ENCODE measurements around the gene ASH1L. TPM values are rescaled to one million over a fixed set of nuclear protein-coding genes. Genes with fewer than 3 reads are reported as not detected.
"Not testable (repeated sequence)": the region's sequence is repeated elsewhere in the genome, so short reads cannot be mapped to it uniquely, and the experiment has no call there.

Gene ASH1L
- polyA plus RNA-seq, 4 donors: 3.5 to 30.9 (median 6.5) TPM

DNA sequence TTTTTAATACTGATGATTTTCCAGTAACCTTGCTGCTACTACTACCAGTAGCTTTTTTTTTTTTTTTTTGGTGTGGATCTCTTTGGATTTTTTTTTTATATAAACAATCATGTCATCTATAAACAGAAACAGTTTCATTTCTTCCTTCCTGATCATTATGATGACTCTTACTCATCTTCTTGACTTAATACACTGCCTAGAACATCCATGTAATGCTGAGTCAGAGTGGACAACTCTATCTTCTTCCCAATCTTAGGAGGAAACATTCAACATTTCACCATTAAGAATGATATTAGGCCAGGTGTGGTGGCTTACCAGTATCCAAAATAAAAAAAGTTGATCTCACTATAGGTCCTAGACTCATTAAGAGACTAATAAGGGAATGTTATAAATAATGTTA, 172.8 kb downstream of the ASH1L start:
- Histone ChIP-seq H3K27me3 (ENCODE audit: control insufficient read depth in 3 of 3, insufficient read depth in 3 of 3, low read length in 3 of 3) (no peaks in the 10 kb centered on the region), H3K4me3 (ENCODE audit: low read depth in 1 of 3, low read length in 3 of 3) (no peak overlapping the region), H3K36me3 (ENCODE audit: control insufficient read depth in 3 of 3, insufficient read depth in 2 of 3, low read depth in 1 of 3, low read length in 3 of 3) (peaks cover under 1 to 47% (median 8%) of the 10 kb centered on the region in 3 donors), H3K9me3 (ENCODE audit: control insufficient read depth in 2 of 2, insufficient read depth in 1 of 2, low read depth in 1 of 2, low read length in 1 of 2) (peaks cover 0 to 18% of the 10 kb centered on the region in 2 donors), H3K4me1 (ENCODE audit: control insufficient read depth in 3 of 3, insufficient read depth in 2 of 3, low read depth in 1 of 3, low read length in 2 of 3) (no peaks in the 10 kb centered on the region), H3K27ac (ENCODE audit: low read depth in 1 of 3, low read length in 2 of 3) (no peak overlapping the region)
- FAIRE-seq (no peak), DNase-seq (no peak)

DNA sequence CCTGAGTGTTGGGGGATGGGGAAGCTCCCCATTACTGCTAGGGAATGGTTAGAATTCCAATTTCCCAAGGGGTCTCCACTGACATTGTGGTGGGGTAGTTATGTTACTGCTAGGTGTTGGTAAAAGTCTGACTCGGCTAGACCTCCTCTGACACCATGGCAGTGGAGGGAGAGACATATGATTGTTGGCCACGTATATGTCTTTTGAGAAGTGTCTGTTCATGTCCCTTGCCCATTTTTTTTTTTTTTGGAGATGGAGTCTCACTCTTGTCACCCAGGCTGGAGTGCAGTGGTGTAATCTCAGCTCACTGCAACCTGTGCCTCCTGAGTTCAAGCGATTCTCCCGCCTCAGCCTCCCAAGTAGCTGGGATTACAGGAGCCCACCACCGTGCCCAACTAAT, 176.8 kb downstream of the ASH1L start:
- H3K4me1 ChIP-seq (ENCODE audit: control insufficient read depth in 3 of 3, insufficient read depth in 2 of 3, low read depth in 1 of 3, low read length in 2 of 3); DNase-seq; H3K9me3 ChIP-seq (ENCODE audit: control insufficient read depth in 2 of 2, insufficient read depth in 1 of 2, low read depth in 1 of 2, low read length in 1 of 2); H3K27me3 ChIP-seq (ENCODE audit: control insufficient read depth in 3 of 3, insufficient read depth in 3 of 3, low read length in 3 of 3); FAIRE-seq; H3K27ac ChIP-seq (ENCODE audit: low read depth in 1 of 3, low read length in 2 of 3); H3K4me3 ChIP-seq (ENCODE audit: low read depth in 1 of 3, low read length in 3 of 3): not testable (repeated sequence)
- WGBS, 3 donors: 91 to 97% (median 96%) methylated on average over 5 of the region's 5 CpGs
- peaks cover 0 to 41% (median 3%) of the 10 kb centered on the region in 3 donors for H3K36me3 ChIP-seq (ENCODE audit: control insufficient read depth in 3 of 3, insufficient read depth in 2 of 3, low read depth in 1 of 3, low read length in 3 of 3)

DNA sequence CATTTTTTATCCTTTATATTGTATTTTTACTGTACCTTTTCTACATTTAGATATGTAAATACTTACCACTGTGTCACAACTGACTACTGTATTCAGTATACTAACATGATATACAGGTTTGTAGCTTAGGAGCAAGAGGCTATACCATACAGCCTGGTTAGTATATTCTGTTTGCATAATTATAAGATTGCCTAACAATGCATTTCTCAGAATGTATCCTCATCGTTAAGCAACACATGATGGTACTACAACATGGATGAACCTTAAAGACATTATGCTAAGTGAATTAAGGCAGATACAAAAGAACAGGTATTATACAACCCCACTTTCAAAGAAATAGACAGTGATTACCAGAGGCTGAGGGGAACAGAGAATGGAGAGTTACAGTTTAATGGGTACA, 179.2 kb downstream of the ASH1L start:
- FAIRE-seq: no peak

DNA sequence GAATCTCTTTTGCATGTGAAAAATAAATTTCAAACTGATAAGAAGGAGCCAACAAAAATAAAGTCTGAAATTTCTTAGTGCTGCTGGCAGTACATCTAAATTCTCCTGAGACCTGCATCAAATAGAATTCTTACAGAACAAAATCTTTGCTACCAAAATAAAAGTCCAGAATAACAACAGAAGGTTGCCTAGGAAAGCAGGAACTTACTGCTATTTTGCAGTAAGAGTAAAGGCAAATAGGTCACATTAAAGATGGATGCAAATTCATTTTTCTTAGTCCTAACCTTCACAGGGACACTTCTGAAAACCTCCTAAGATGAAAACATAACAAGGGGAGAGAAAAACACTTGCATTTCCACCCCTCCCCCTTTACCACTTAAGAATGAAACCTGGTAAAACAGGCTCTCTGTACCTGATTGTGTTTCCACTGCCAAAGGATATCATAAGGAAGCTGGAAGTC, 182.9 kb downstream of the ASH1L start:
- Histone ChIP-seq H3K27me3 (ENCODE audit: control insufficient read depth in 3 of 3, insufficient read depth in 3 of 3, low read length in 3 of 3) (no peaks in the 10 kb centered on the region), H3K27ac (ENCODE audit: low read depth in 1 of 3, low read length in 2 of 3) (no peak overlapping the region), H3K36me3 (ENCODE audit: control insufficient read depth in 3 of 3, insufficient read depth in 2 of 3, low read depth in 1 of 3, low read length in 3 of 3) (peaks cover 5 to 38% (median 8%) of the 10 kb centered on the region in 3 donors), H3K4me3 (ENCODE audit: low read depth in 1 of 3, low read length in 3 of 3) (no peak overlapping the region), H3K4me1 (ENCODE audit: control insufficient read depth in 3 of 3, insufficient read depth in 2 of 3, low read depth in 1 of 3, low read length in 2 of 3) (no peaks in the 10 kb centered on the region), H3K9me3 (ENCODE audit: control insufficient read depth in 2 of 2, insufficient read depth in 1 of 2, low read depth in 1 of 2, low read length in 1 of 2) (no peaks in the 10 kb centered on the region)
- DNase-seq: peak in 1 of 2 donors; percentile 8
- FAIRE-seq: no peak

More for the DNA sequence above, 179.2 kb downstream of the ASH1L start:
- Histone ChIP-seq H3K4me3 (ENCODE audit: low read depth in 1 of 3, low read length in 3 of 3) (no peak overlapping the region), H3K4me1 (ENCODE audit: control insufficient read depth in 3 of 3, insufficient read depth in 2 of 3, low read depth in 1 of 3, low read length in 2 of 3) (no peaks in the 10 kb centered on the region), H3K27ac (ENCODE audit: low read depth in 1 of 3, low read length in 2 of 3) (no peak overlapping the region), H3K27me3 (ENCODE audit: control insufficient read depth in 3 of 3, insufficient read depth in 3 of 3, low read length in 3 of 3) (no peaks in the 10 kb centered on the region), H3K9me3 (ENCODE audit: control insufficient read depth in 2 of 2, insufficient read depth in 1 of 2, low read depth in 1 of 2, low read length in 1 of 2) (peaks cover 0 to 9% of the 10 kb centered on the region in 2 donors), H3K36me3 (ENCODE audit: control insufficient read depth in 3 of 3, insufficient read depth in 2 of 3, low read depth in 1 of 3, low read length in 3 of 3) (peaks cover 0 to 32% (median 8%) of the 10 kb centered on the region in 3 donors)
- no peak for DNase-seq
- WGBS, 3 donors: 91 to 96% (median 92%) methylated on average over 1 of the region's 1 CpG

DNA sequence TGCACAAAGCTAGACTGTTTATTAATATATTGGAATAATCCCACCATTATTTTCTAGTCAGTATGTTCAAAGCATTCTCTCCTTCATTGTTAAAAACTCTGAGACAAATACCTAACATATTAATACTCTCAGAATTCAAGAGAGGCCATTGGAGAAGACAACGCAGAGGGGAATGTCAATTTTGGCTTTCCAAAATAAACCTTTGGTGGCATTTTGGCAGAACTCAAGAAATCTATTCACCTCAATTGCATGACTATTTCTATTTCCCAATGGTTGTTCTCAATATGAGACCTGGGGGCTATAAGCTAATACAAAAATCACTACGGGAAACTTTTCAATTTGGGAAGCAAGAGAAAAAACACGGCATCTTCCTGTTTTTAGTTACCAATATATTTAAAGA, 183.4 kb downstream of the ASH1L start:
- 72 to 90% (median 90%) methylated on average over 3 of the region's 3 CpGs for WGBS, 3 donors

DNA sequence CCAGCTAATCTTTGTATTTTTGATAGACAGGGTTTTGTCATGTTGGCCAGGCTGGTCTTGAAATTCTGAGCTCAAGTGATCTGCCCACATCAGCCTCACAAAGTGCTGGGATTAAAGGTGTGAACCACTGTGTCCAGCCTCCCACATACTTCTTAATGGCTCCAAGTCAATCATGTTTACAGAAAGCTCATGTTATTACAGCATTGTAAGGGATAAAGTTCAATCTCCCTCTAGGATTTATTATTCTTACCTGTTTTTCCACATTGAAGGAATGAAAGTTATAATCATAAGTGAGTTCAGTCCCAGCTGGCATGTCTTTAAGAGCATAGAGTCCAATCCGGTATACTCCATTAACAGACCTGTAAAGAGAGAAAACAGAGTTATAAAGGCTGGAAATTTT, 202.6 kb downstream of the ASH1L start:
- FAIRE-seq: no peak
- 23 to 68% (median 46%) methylated on average over 1 of the region's 1 CpG for WGBS, 3 donors
- Histone ChIP-seq H3K36me3 (ENCODE audit: control insufficient read depth in 3 of 3, insufficient read depth in 2 of 3, low read depth in 1 of 3, low read length in 3 of 3) (peaks cover 7 to 65% (median 14%) of the 10 kb centered on the region in 3 donors), H3K4me3 (ENCODE audit: low read depth in 1 of 3, low read length in 3 of 3) (no peak overlapping the region), H3K4me1 (ENCODE audit: control insufficient read depth in 3 of 3, insufficient read depth in 2 of 3, low read depth in 1 of 3, low read length in 2 of 3) (no peaks in the 10 kb centered on the region), H3K9me3 (ENCODE audit: control insufficient read depth in 2 of 2, insufficient read depth in 1 of 2, low read depth in 1 of 2, low read length in 1 of 2) (no peaks in the 10 kb centered on the region), H3K27ac (ENCODE audit: low read depth in 1 of 3, low read length in 2 of 3) (no peak overlapping the region), H3K27me3 (ENCODE audit: control insufficient read depth in 3 of 3, insufficient read depth in 3 of 3, low read length in 3 of 3) (no peaks in the 10 kb centered on the region)
- DNase-seq: peak in 1 of 2 donors; percentile 23

More for the DNA sequence above, 183.4 kb downstream of the ASH1L start:
- Histone ChIP-seq H3K4me3 (ENCODE audit: low read depth in 1 of 3, low read length in 3 of 3) (no peak overlapping the region), H3K4me1 (ENCODE audit: control insufficient read depth in 3 of 3, insufficient read depth in 2 of 3, low read depth in 1 of 3, low read length in 2 of 3) (no peaks in the 10 kb centered on the region), H3K36me3 (ENCODE audit: control insufficient read depth in 3 of 3, insufficient read depth in 2 of 3, low read depth in 1 of 3, low read length in 3 of 3) (peaks cover 7 to 39% (median 11%) of the 10 kb centered on the region in 3 donors), H3K27me3 (ENCODE audit: control insufficient read depth in 3 of 3, insufficient read depth in 3 of 3, low read length in 3 of 3) (no peaks in the 10 kb centered on the region), H3K9me3 (ENCODE audit: control insufficient read depth in 2 of 2, insufficient read depth in 1 of 2, low read depth in 1 of 2, low read length in 1 of 2) (no peaks in the 10 kb centered on the region), H3K27ac (ENCODE audit: low read depth in 1 of 3, low read length in 2 of 3) (no peak overlapping the region)
- DNase-seq (no peak), FAIRE-seq (no peak)

DNA sequence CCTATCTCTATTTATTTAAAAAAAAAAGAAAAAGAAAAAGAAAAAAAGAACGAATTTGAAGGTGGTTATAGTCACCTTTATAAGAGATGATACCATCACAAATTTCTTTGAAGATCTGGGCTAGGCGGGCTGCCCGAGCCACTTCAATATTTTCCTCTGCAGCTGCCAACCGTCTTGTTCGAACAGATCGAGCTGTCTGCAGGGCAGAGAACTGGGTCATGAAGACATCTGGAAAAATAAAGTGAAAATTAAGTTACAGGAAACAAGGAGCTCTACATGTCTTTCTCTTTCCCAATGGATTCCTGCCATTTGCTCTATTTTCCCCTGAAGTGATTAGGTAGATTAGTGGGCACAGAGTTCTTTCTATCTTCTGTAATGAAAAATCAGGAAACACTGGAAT, 210.0 kb downstream of the ASH1L start:
- H3K27ac ChIP-seq (ENCODE audit: low read depth in 1 of 3, low read length in 2 of 3): no peak overlapping the region
- DNase-seq (no peak), FAIRE-seq (no peak)
- H3K27me3 ChIP-seq (ENCODE audit: control insufficient read depth in 3 of 3, insufficient read depth in 3 of 3, low read length in 3 of 3): no peaks in the 10 kb centered on the region
- 90 to 94% (median 90%) methylated on average over 6 of the region's 6 CpGs for WGBS, 3 donors
- no peaks in the 10 kb centered on the region for H3K9me3 ChIP-seq (ENCODE audit: control insufficient read depth in 2 of 2, insufficient read depth in 1 of 2, low read depth in 1 of 2, low read length in 1 of 2)
- no peak overlapping the region for H3K4me3 ChIP-seq (ENCODE audit: low read depth in 1 of 3, low read length in 3 of 3)
- no peaks in the 10 kb centered on the region for H3K4me1 ChIP-seq (ENCODE audit: control insufficient read depth in 3 of 3, insufficient read depth in 2 of 3, low read depth in 1 of 3, low read length in 2 of 3)
- peaks cover 13 to 53% (median 27%) of the 10 kb centered on the region in 3 donors for H3K36me3 ChIP-seq (ENCODE audit: control insufficient read depth in 3 of 3, insufficient read depth in 2 of 3, low read depth in 1 of 3, low read length in 3 of 3)

DNA sequence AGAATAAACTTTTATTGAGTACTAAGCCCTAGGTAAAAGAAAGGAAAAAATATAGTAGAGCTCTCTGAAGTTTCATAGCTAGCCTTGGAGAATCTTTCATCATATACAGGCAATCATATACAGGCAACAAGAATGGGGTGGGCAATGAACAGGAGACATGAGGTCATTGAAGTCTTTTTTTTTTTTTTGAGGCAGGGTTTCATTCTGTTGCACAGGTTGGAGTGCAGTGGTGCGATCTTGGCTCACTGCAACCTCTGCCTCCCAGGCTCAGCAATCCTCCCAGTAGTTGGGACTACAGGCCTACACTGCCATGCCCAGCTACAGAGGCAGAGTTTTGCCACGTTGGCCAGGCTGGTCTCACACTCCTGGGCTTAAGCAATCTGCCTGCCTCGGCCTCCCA, 219.8 kb downstream of the ASH1L start:
- no peak overlapping the region for H3K4me3 ChIP-seq (ENCODE audit: low read depth in 1 of 3, low read length in 3 of 3)
- DNase-seq (no peak), FAIRE-seq (no peak)
- H3K9me3 ChIP-seq (ENCODE audit: control insufficient read depth in 2 of 2, insufficient read depth in 1 of 2, low read depth in 1 of 2, low read length in 1 of 2): no peaks in the 10 kb centered on the region
- no peaks in the 10 kb centered on the region for H3K4me1 ChIP-seq (ENCODE audit: control insufficient read depth in 3 of 3, insufficient read depth in 2 of 3, low read depth in 1 of 3, low read length in 2 of 3)
- peaks cover 17 to 47% (median 19%) of the 10 kb centered on the region in 3 donors for H3K36me3 ChIP-seq (ENCODE audit: control insufficient read depth in 3 of 3, insufficient read depth in 2 of 3, low read depth in 1 of 3, low read length in 3 of 3)
- 93 to 100% (median 93%) methylated on average over 3 of the region's 3 CpGs for WGBS, 3 donors
- no peak overlapping the region for H3K27ac ChIP-seq (ENCODE audit: low read depth in 1 of 3, low read length in 2 of 3)
- no peaks in the 10 kb centered on the region for H3K27me3 ChIP-seq (ENCODE audit: control insufficient read depth in 3 of 3, insufficient read depth in 3 of 3, low read length in 3 of 3)

DNA sequence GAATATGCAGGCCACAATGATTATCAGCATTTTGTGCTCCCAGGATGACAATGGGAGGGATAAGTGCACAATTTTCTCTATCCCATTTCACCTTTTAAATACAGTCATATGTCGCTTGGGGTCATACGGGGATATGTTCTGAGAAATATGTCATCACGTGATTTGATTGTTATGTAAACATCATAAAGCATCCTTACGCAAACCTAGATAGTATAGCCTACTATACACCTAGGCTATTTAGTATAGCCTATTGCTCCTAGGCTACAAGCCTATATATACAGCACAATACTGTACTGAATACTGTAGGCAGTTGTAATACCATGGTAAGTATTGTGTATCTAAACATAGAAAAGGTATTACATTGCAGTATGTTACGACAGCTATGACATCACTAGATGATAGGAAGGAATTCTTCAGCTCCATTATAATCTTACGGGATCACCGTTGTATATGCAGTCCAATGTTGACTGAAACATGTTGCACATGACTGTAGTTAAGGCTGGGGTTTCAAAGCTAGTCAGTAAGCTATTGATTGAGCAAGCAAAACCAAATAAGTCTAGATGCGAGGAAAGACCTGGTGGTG, 223.0 kb downstream of the ASH1L start:
- H3K9me3 ChIP-seq (ENCODE audit: control insufficient read depth in 2 of 2, insufficient read depth in 1 of 2, low read depth in 1 of 2, low read length in 1 of 2): no peaks in the 10 kb centered on the region
- FAIRE-seq (no peak), DNase-seq (peak in 1 of 2 donors; percentile 17)
- no peaks in the 10 kb centered on the region for H3K27me3 ChIP-seq (ENCODE audit: control insufficient read depth in 3 of 3, insufficient read depth in 3 of 3, low read length in 3 of 3)
- no peaks in the 10 kb centered on the region for H3K4me1 ChIP-seq (ENCODE audit: control insufficient read depth in 3 of 3, insufficient read depth in 2 of 3, low read depth in 1 of 3, low read length in 2 of 3)
- no peak overlapping the region for H3K4me3 ChIP-seq (ENCODE audit: low read depth in 1 of 3, low read length in 3 of 3)
- 74 to 82% (median 79%) methylated on average over 8 of the region's 8 CpGs for WGBS, 3 donors
- no peak overlapping the region for H3K27ac ChIP-seq (ENCODE audit: low read depth in 1 of 3, low read length in 2 of 3)
- H3K36me3 ChIP-seq (ENCODE audit: control insufficient read depth in 3 of 3, insufficient read depth in 2 of 3, low read depth in 1 of 3, low read length in 3 of 3): peaks cover 15 to 33% (median 23%) of the 10 kb centered on the region in 3 donors
